HG03025 (cell line): ENCODE results near the gene TREH.
"Not testable (repeated sequence)": the region's sequence is repeated elsewhere in the genome, so short reads cannot be mapped to it uniquely, and the experiment has no call there.

ENCODE experiments used
- ATAC-seq: cut with Tn5 transposase; IDR thresholded peaks from one replicate; pipeline ENCODE4 v1.9.1; 2021; ENCODE audit warnings: mild to moderate bottlenecking, moderate library complexity; ENCODE audit not compliant: unreplicated experiment, low FRiP score

Gene TREH

GRCh38 chr11:118618991-118619375, 60.5 kb downstream of the TREH start:
- no peak for ATAC-seq

GRCh38 chr11:118618115-118618990, 61.1 kb downstream of the TREH start:
- no peak for ATAC-seq

DNA sequence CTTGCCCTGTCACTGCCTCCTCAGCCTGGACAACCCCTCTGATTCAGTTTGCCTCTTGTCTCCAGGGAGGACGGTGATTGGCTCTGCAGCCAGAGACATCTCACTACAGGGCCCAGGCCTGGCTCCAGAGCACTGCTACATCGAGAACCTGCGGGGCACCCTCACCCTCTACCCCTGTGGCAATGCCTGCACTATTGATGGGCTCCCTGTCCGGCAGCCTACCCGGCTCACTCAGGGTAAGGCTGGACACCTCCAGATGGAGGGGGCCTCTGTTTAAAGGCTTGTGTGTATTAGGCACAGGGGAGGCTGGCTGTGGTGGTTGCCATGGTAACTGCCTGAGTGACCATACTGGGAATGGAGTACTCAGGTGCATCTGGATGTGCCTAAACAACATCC, 63.5 kb downstream of the TREH start:
- no peak for ATAC-seq

DNA sequence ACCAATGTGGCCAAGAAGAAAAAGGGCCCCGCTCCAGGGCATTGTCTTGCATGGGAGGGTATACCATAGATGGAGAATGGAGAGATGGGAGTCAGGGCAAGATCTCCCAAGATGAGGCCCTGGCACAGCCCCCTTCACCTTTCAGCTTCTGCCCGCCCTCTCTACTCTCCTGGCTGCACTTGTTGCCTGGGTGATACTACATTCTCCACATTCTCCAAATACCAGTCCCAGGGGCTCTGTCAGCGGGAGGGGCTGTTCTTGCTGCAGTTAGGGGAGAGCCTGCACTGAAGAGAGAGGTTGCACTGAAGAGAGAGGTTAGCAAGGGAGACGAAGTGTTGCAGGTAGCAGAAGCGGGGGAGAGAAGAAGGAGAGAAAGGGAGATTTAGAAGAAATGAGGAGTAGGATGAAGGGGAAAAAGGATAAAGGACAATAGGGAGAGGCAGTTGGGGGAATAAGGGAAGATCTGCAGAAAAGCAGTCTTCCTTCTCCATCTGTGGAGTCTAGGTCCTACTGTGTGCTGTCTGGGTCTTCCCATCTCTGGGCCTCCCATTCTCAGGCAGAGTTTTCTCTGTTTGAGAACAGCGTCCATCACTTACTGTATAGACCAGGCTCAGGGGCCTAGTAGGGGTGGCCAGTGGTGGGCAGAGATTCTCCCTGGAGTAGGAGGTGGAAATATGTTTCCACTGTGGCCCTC, 64.0 kb downstream of the TREH start:
- ATAC-seq: no peak

GRCh38 chr11:118614511-118614910, 64.9 kb downstream of the TREH start:
- no peak for ATAC-seq

DNA sequence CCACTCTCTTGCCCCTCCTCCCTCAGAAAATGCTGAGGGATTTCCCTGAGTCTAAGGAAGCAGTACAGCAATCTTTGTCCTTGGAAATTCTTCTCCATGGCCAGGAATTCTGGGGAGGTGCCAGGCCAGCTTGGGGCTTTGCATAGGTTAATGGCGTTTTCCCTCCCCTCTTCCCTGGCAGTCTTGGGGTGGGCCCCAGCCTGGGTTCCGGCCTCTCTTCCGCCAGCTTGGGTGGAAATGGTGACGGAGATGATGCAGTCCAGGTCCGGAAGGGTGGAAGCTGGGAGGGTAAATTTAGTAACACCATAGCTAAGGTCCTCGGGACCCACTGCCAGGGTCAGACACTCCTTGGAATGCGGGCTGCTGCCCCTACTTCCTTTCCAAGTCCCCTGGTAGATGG, 67.1 kb downstream of the TREH start:
- ATAC-seq: no peak

DNA sequence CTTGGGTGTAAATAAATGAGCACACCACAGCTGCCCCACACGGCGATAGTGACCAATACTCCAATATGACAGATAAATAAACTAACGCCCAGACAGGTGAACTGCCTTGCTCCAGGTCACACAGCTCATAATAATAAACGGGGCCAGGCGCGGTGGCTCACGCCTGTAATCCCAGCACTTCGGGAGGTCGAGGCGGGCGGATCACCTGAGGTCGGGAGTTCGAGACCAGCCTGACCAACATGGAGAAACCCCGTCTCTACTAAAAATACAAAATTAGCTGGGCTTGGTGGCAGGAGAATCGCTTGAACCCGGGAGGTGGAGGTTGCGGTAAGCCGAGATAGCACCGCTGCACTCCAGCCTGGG, 68.0 kb downstream of the TREH start:
- ATAC-seq: not testable (repeated sequence)

GRCh38 chr11:118610773-118611432, 68.5 kb downstream of the TREH start:
- no peak for ATAC-seq

GRCh38 chr11:118610225-118610772, 69.2 kb downstream of the TREH start:
- ATAC-seq: no peak

DNA sequence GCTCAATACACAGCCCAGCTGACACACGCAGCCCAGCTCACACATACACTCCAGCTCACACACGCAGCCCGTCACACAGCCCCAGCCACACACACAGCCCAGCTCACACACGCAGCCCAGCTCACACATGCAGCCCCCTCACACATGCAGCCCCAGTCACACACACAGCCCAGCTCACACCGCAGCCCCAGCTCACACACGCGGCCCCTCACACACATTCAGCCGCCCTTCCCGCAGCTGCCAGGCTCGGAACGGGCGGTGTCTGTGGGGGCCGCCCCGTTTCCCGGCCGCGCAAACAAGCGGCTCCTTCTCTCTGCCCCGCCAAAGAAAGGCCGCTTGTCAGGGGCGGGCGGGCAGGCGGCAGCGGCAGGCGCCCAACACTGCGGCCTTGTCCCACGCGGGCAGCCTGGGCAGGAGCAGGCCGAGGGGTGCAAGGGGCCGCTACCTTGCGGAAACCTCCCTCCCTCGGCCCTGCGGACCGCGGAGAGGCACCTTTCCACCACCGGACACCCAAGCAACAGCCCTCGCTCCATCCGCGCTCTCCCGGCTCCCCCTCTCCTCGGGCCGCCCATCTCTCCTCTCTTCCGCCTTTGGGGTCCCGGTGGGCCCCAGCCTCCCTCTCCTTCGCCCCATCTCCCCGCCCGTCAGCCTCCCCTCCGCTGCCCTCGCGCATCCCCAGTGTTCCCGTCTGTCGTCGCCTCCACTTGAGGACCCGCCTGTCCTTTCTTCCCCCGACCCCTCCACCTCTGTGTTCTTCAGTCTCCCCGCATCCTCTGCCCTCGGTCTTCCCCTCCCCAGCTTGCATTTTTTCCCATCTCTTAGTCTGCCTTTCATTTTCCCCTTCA, 69.8 kb downstream of the TREH start:
- no peak for ATAC-seq

DNA sequence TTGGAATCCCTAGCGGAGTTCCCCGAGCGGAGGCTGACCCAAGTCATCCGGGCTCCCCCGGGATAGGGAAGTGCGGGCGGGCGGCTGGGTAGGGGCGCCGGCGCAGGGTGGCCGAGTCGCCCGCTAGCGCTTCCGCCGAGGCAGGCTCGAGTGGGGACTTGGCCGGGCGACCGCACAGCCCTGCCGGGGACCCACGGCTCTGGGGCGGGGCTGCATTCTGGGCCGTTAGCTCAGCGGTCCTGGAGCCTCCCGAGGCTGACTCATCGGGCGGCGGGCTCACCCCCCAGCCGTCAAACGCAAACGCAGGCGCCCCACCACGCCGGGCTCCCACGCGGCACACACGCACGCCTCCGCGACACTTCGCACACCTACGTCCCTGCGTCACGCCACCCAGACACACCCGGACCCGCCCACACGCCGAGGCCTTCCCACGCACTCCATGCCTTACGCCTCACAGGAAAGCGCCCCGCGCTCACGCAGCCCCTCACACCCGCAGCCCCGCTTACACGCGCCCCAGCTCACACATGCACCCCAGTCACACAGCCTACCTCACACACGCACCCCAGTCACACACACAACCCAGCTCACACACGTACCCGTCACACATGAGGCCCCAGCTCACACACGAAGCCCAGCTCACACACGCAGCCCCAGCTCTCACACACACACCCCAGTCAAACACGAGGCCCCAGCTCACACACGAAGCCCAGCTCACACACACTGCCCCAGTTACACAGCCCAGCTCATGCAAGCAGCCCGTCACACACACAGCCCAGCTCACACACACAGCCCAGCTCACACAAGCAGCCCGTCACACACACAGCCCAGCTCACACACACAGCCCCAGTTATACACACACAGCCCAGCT, 70.9 kb downstream of the TREH start:
- ATAC-seq: no peak

- ATAC-seq: no peak
These were observed 71.8 kb downstream of the TREH start, which contains the start of gene PHLDB1 for GRCh38 chr11:118607401-118608359. Gene PHLDB1 (plus strand): TSS chr11:118607615. CDS start chr11:118613837, 6,222 bp downstream.
